Pancreas (tissue), 10 donors: ENCODE results near the gene DENND2A. TPM values are rescaled to one million over a fixed set of nuclear protein-coding genes. Genes with fewer than 3 reads are reported as not detected.
"Not testable (repeated sequence)": the region's sequence is repeated elsewhere in the genome, so short reads cannot be mapped to it uniquely, and the experiment has no call there.

Source experiments
- ATAC-seq, 4 donors: fragments of 200-7000 bp; cut with Tn5 transposase; one replicate each; pipeline versions ENCODE4 v1.8.0 to v1.9.1; 2020; ENCODE audit warnings: mild to moderate bottlenecking in 4 of 4, moderate library complexity in 4 of 4
- DNase-seq, 6 donors: peaks; one replicate each; pipeline ENCODE4 v3.0.0-alpha.2; 2020
- FAIRE-seq: peaks from 2 replicates; lab custom pipeline; 2012; peaks lifted over from hg19 to GRCh38; lab: Jason Lieb, UNC
- H3K27ac ChIP-seq, 4 donors: fragments of 200-600 bp; sonication (generic); 1 replicate in 3 of 4; 2 replicates in 1 of 4; pipeline versions ENCODE4 v1.5.0 to v1.8.0; 2020
- H3K27me3 ChIP-seq, 4 donors: fragments of 200-600 bp; one replicate each; pipeline ENCODE4 v1.8.0; 2021
- H3K36me3 ChIP-seq, 3 donors: fragments of 200-600 bp; sonication (generic) in 1 of 3; one replicate each; pipeline versions ENCODE4 v1.5.0 to v1.8.0; 2020 to 2021
- H3K4me1 ChIP-seq, 3 donors: fragments of 200-600 bp; one replicate each; pipeline ENCODE4 v1.8.0; 2021
- H3K4me3 ChIP-seq, 4 donors: fragments of 200-600 bp; sonication (generic) in 2 of 4; one replicate each; pipeline versions ENCODE4 v1.5.0 to v1.8.0; 2020 to 2021
- H3K9me3 ChIP-seq, 4 donors: fragments of 200-600 bp; one replicate each; pipeline ENCODE4 v1.8.0; 2021
- CTCF ChIP-seq, 4 donors: fragments of 200-600 bp; sonication (generic) in 3 of 4; IDR thresholded peaks; one replicate each; pipeline versions ENCODE4 v1.5.0 to v1.8.0; 2021; ENCODE audit warnings: antibody characterized with exemption in 4 of 4
- WGBS, 2 donors: extraction: QIAGEN DNeasy Blood & Tissue Kit; methylation state at CpG; one replicate each; pipeline ENCODE4 v1.1.7; 2013; 5-methylcytosine and 5-hydroxymethylcytosine counted together
- intact Hi-C, 3 donors: fragments of 100-400 bp; cut with DNase I; formaldehyde crosslinking; loops; one replicate each; pipeline versions ENCODE4 v1.11.1 to v1.14.2; 2022
- polyA plus RNA-seq, 2 donors: library from polyadenylated mRNA; stranded (reverse); fragments of 200-250 nt; gene quantifications; one replicate each; pipeline ENCODE4 v1.2.3, GENCODE V29; 2013
- total RNA-seq, 6 donors: library from RNA; stranded (reverse); fragmentation: NEBNext Ultra II Directional in 4 of 6; extraction: Animal tissue kit (Norgen Biotek cat#: 25700) in 4 of 6; gene quantifications; one replicate each; pipeline versions ENCODE4 v1.2.1 to v1.2.4, GENCODE V29; 2021 to 2023
- donor health status: healthy with polysubstance abuse.
- donor health status: DM: no; HTN: no; CAD: no; lungs with moderate emphysema.
- donor health status: DM: no; HTN: no; CAD: no.
- donor health status: control.
- donor health status: control.
- donor health status: Bipolar disorder and iron deficiency.
- donor health status: DM: yes; HTN: yes; CAD: no.
- donor health status: DM: no; HTN: no; CAD: no.
- donor health status: DM: no; HTN: no; CAD: no.
- donor health status: DM: yes; HTN: yes; CAD: no.

DENND2A gene
- total and polyA plus RNA-seq, 8 donors: 1.1 to 5.0 (median 1.8) TPM

GRCh38 chr7:140568021-140568813, 72.4 kb downstream of the DENND2A start:
- FAIRE-seq (no peak), ATAC-seq (no peak), DNase-seq (no peak)
- no peaks in the 10 kb centered on the region for H3K36me3 ChIP-seq
- WGBS, 2 donors: 90 to 92% methylated on average over 16 to 17 of the region's 17 CpGs
- no peak overlapping the region for H3K4me3 ChIP-seq
- intact Hi-C loops: no loop called here
- no peaks in the 10 kb centered on the region for H3K27me3 ChIP-seq
- TF ChIP-seq CTCF (IDR thresholded peaks at IDR 0.05): no peak
- peaks cover 0 to 4% (median 0%) of the 10 kb centered on the region in 3 donors for H3K4me1 ChIP-seq
- no peaks in the 10 kb centered on the region for H3K9me3 ChIP-seq
- no peak overlapping the region for H3K27ac ChIP-seq

- ATAC-seq, DNase-seq, intact Hi-C loops, H3K27me3 ChIP-seq, H3K27ac ChIP-seq, H3K4me1 ChIP-seq, FAIRE-seq, H3K36me3 ChIP-seq, H3K9me3 ChIP-seq, H3K4me3 ChIP-seq: not testable (repeated sequence)
- 86 to 96% methylated on average over 6 of the region's 6 CpGs for WGBS, 2 donors
Observed at GRCh38 chr7:140566186-140566585, 74.4 kb downstream of the DENND2A start.

GRCh38 chr7:140565761-140566160, 74.9 kb downstream of the DENND2A start:
- FAIRE-seq, DNase-seq, H3K36me3 ChIP-seq, intact Hi-C loops, H3K27me3 ChIP-seq, H3K4me1 ChIP-seq, H3K9me3 ChIP-seq, ATAC-seq, H3K4me3 ChIP-seq, H3K27ac ChIP-seq: not testable (repeated sequence)
- 82 to 86% methylated on average over 5 of the region's 5 CpGs for WGBS, 2 donors

- FAIRE-seq (no peak), DNase-seq (no peak), ATAC-seq (no peak)
- intact Hi-C loops: no loop called here
- Histone ChIP-seq H3K9me3 (no peaks in the 10 kb centered on the region), H3K27ac (no peak overlapping the region), H3K4me1 (peaks cover 0 to 4% (median 0%) of the 10 kb centered on the region in 3 donors), H3K36me3 (no peaks in the 10 kb centered on the region), H3K27me3 (no peaks in the 10 kb centered on the region), H3K4me3 (no peak overlapping the region)
- WGBS, 2 donors: 81 to 84% methylated on average over 4 of the region's 4 CpGs
- TF ChIP-seq CTCF (IDR thresholded peaks at IDR 0.05): no peak
Observed at GRCh38 chr7:140564643-140565042, 76.0 kb downstream of the DENND2A start.

- DNase-seq (no peak), ATAC-seq (no peak), FAIRE-seq (no peak)
- intact Hi-C loops: no loop called here
- H3K9me3 ChIP-seq: no peaks in the 10 kb centered on the region
- WGBS, 2 donors: 34 to 46% methylated on average over 5 of the region's 5 CpGs
- peaks cover 0 to 4% (median 0%) of the 10 kb centered on the region in 3 donors for H3K4me1 ChIP-seq
- no peaks in the 10 kb centered on the region for H3K27me3 ChIP-seq
- no peak for TF ChIP-seq CTCF (IDR thresholded peaks at IDR 0.05)
- no peak overlapping the region for H3K4me3 ChIP-seq
- H3K27ac ChIP-seq: no peak overlapping the region
- H3K36me3 ChIP-seq: no peaks in the 10 kb centered on the region
Observed at GRCh38 chr7:140562926-140563481, 77.6 kb downstream of the DENND2A start.

- WGBS, 2 donors: 78 to 80% methylated on average over 9 of the region's 9 CpGs
Observed at GRCh38 chr7:140559410-140559809, 81.2 kb downstream of the DENND2A start.

More at GRCh38 chr7:140559410-140559809, 81.2 kb downstream of the DENND2A start:
- ATAC-seq (no peak), FAIRE-seq (no peak), DNase-seq (no peak)
- no peak for TF ChIP-seq CTCF (IDR thresholded peaks at IDR 0.05)
- no peak overlapping the region for H3K27ac ChIP-seq
- no peaks in the 10 kb centered on the region for H3K9me3 ChIP-seq
- no peak overlapping the region for H3K4me3 ChIP-seq
- H3K36me3 ChIP-seq: no peaks in the 10 kb centered on the region
- no peaks in the 10 kb centered on the region for H3K4me1 ChIP-seq
- intact Hi-C loops: no loop called here
- no peaks in the 10 kb centered on the region for H3K27me3 ChIP-seq
